SK-N-SH treated with all-trans-retinoic acid at 6 μM for 48 hours (cell line): ENCODE data around the gene NEDD4.

Experiments
- ARNTL ChIP-seq: fragments of 450-650 bp; formaldehyde crosslinking; IDR thresholded peaks from 2 replicates; pipeline ENCODE4 v1.5.0; 2020; ENCODE audit warnings: low read depth, mild to moderate bottlenecking, moderate library complexity, borderline replicate concordance
- CREB5 ChIP-seq: fragments of 250-450 bp; sonication (Bioruptor Pico); IDR thresholded peaks from 2 replicates; pipeline ENCODE4 v1.5.1; 2020; ENCODE audit warnings: low read depth, mild to moderate bottlenecking, moderate library complexity
- CSRNP3 ChIP-seq: fragments of 250-450 bp; sonication (Bioruptor Pico); IDR thresholded peaks from 2 replicates; pipeline ENCODE4 v1.5.1; 2021; ENCODE audit warnings: mild to moderate bottlenecking, moderate library complexity
- ESRRG ChIP-seq: fragments of 250-450 bp; sonication (Bioruptor Pico); IDR thresholded peaks from 2 replicates; pipeline ENCODE4 v1.6.1; 2021; ENCODE audit warnings: mild to moderate bottlenecking
- PPARA ChIP-seq: fragments of 250-450 bp; sonication (Bioruptor Pico); IDR thresholded peaks from 2 replicates; pipeline ENCODE4 v1.5.0; 2020; ENCODE audit warnings: mild to moderate bottlenecking, borderline replicate concordance
- SNAI2 ChIP-seq: fragments of 250-450 bp; sonication (Bioruptor Pico); IDR thresholded peaks from 2 replicates; pipeline ENCODE4 v1.5.0; 2020; ENCODE audit warnings: mild to moderate bottlenecking, moderate library complexity
- ZC3H10 ChIP-seq: fragments of 250-450 bp; sonication (Bioruptor Pico); IDR thresholded peaks from 2 replicates; pipeline ENCODE4 v1.5.1; 2021; ENCODE audit warnings: mild to moderate bottlenecking, moderate library complexity
- ZFP3 ChIP-seq: fragments of 250-450 bp; sonication (Bioruptor Pico); IDR thresholded peaks from 2 replicates; pipeline ENCODE4 v1.5.0; 2020; ENCODE audit warnings: mild to moderate bottlenecking, moderate library complexity
- ZFP30 ChIP-seq: fragments of 450-650 bp; formaldehyde crosslinking; IDR thresholded peaks from 2 replicates; pipeline ENCODE4 v1.5.0; 2022; ENCODE audit warnings: mild to moderate bottlenecking, moderate library complexity
- ZNF8 ChIP-seq: fragments of 450-650 bp; formaldehyde crosslinking; IDR thresholded peaks from 2 replicates; pipeline ENCODE4 v1.5.0; 2020; ENCODE audit warnings: mild to moderate bottlenecking, moderate library complexity
- TF ChIP-seq, protein P1 (sequence below): fragments of 250-450 bp; sonication (Bioruptor Pico); IDR thresholded peaks from 2 replicates; pipeline ENCODE4 v1.8.0; 2020; ENCODE audit warnings: mild to moderate bottlenecking, moderate library complexity, borderline replicate concordance
- TF ChIP-seq, protein P2 (sequence below): fragments of 250-450 bp; sonication (Bioruptor Pico); IDR thresholded peaks from 2 replicates; pipeline ENCODE4 v1.5.0; 2020; ENCODE audit warnings: mild to moderate bottlenecking, moderate library complexity

- no peak for TF ChIP-seq ZFP30 (CRISPR knock-in tag)
- TF ChIP-seq ARNTL (CRISPR knock-in tag), result no peak
- TF ChIP-seq, protein P1, sequence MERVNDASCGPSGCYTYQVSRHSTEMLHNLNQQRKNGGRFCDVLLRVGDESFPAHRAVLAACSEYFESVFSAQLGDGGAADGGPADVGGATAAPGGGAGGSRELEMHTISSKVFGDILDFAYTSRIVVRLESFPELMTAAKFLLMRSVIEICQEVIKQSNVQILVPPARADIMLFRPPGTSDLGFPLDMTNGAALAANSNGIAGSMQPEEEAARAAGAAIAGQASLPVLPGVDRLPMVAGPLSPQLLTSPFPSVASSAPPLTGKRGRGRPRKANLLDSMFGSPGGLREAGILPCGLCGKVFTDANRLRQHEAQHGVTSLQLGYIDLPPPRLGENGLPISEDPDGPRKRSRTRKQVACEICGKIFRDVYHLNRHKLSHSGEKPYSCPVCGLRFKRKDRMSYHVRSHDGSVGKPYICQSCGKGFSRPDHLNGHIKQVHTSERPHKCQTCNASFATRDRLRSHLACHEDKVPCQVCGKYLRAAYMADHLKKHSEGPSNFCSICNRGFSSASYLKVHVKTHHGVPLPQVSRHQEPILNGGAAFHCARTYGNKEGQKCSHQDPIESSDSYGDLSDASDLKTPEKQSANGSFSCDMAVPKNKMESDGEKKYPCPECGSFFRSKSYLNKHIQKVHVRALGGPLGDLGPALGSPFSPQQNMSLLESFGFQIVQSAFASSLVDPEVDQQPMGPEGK (CRISPR knock-in tag), result no peak
- TF ChIP-seq, protein P2, sequence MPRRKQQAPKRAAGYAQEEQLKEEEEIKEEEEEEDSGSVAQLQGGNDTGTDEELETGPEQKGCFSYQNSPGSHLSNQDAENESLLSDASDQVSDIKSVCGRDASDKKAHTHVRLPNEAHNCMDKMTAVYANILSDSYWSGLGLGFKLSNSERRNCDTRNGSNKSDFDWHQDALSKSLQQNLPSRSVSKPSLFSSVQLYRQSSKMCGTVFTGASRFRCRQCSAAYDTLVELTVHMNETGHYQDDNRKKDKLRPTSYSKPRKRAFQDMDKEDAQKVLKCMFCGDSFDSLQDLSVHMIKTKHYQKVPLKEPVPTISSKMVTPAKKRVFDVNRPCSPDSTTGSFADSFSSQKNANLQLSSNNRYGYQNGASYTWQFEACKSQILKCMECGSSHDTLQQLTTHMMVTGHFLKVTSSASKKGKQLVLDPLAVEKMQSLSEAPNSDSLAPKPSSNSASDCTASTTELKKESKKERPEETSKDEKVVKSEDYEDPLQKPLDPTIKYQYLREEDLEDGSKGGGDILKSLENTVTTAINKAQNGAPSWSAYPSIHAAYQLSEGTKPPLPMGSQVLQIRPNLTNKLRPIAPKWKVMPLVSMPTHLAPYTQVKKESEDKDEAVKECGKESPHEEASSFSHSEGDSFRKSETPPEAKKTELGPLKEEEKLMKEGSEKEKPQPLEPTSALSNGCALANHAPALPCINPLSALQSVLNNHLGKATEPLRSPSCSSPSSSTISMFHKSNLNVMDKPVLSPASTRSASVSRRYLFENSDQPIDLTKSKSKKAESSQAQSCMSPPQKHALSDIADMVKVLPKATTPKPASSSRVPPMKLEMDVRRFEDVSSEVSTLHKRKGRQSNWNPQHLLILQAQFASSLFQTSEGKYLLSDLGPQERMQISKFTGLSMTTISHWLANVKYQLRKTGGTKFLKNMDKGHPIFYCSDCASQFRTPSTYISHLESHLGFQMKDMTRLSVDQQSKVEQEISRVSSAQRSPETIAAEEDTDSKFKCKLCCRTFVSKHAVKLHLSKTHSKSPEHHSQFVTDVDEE (CRISPR knock-in tag), result no peak
- no peak for TF ChIP-seq ESRRG (CRISPR knock-in tag)
- TF ChIP-seq ZC3H10 (CRISPR knock-in tag), result no peak
- no peak for TF ChIP-seq PPARA
- no peak for TF ChIP-seq ZFP3 (CRISPR knock-in tag)
- no peak for TF ChIP-seq ZNF8 (CRISPR knock-in tag)
- no peak for TF ChIP-seq CREB5 (CRISPR knock-in tag)
- TF ChIP-seq CSRNP3, result no peak
- TF ChIP-seq SNAI2 (CRISPR knock-in tag), result no peak
Observed at GRCh38 chr15:55869660-55870059, 123.8 kb downstream of the NEDD4 start.
